Measurements from ENCODE around the gene CADPS. TPM values are rescaled to one million over a fixed set of nuclear protein-coding genes. Genes with fewer than 3 reads are reported as not detected.

Gene CADPS
- polyA plus RNA-seq, 2 of the 4 experiments (the other 2 are of a cell fraction) = not detected

DNA sequence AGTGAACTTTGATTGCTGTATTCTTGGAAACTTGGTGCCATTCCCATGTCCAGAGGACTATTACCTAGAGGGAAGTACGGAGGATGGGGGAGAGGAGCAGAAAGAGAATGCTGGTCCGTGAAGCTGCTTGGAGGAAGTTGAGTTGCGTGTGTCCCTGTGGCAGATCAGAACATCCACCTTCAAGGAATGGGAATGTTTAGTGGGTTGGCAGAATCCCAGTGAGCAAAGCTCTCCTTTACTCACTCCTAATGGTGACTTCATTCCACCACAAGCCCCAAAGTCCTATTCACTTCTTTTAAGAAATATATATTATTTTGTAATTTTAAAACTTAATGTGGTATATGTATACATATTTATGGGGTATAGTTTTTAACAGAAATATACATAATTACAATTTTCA lies 254.0 kb downstream of the CADPS start:
- no peaks in the 10 kb centered on the region for H3K9me3 ChIP-seq
- DNase-seq (ENCODE audit: low read depth in 1 of 2, low spot score in 1 of 2) (no peak), FAIRE-seq (no peak), ATAC-seq (no peak)
- no peak overlapping the region for H3K4me3 ChIP-seq
- TF ChIP-seq FOXS1 (CRISPR knock-in tag; IDR thresholded peaks at IDR 0.05) (no peak), ZSCAN20 (CRISPR knock-in tag; IDR thresholded peaks at IDR 0.05) (no peak), RARB (CRISPR knock-in tag; IDR thresholded peaks at IDR 0.05) (no peak), FOSB (CRISPR knock-in tag; IDR thresholded peaks at IDR 0.05) (no peak), CBX2 (IDR thresholded peaks at IDR 0.05; ENCODE audit: borderline replicate concordance, low read depth) (no peak), EHMT2 (IDR thresholded peaks at IDR 0.05; ENCODE audit: low read depth) (no peak), EHF (CRISPR knock-in tag; IDR thresholded peaks at IDR 0.05) (no peak), NPAS2 (CRISPR knock-in tag; IDR thresholded peaks at IDR 0.05; ENCODE audit: borderline replicate concordance) (no peak), RAD21 (conservative IDR thresholded peaks at IDR 0.05 in 1 of 2, IDR thresholded peaks at IDR 0.05 in 1 of 2) (no peak), KDM1A (IDR thresholded peaks at IDR 0.05; ENCODE audit: low read depth) (no peak), POLR2AphosphoS2 (conservative IDR thresholded peaks at IDR 0.05; ENCODE audit: low read length) (no peak)
- TF ChIP-seq, protein P1, sequence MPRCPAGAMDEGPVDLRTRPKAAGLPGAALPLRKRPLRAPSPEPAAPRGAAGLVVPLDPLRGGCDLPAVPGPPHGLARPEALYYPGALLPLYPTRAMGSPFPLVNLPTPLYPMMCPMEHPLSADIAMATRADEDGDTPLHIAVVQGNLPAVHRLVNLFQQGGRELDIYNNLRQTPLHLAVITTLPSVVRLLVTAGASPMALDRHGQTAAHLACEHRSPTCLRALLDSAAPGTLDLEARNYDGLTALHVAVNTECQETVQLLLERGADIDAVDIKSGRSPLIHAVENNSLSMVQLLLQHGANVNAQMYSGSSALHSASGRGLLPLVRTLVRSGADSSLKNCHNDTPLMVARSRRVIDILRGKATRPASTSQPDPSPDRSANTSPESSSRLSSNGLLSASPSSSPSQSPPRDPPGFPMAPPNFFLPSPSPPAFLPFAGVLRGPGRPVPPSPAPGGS (IDR thresholded peaks at IDR 0.05) = no peak
- TF ChIP-seq, protein P2, sequence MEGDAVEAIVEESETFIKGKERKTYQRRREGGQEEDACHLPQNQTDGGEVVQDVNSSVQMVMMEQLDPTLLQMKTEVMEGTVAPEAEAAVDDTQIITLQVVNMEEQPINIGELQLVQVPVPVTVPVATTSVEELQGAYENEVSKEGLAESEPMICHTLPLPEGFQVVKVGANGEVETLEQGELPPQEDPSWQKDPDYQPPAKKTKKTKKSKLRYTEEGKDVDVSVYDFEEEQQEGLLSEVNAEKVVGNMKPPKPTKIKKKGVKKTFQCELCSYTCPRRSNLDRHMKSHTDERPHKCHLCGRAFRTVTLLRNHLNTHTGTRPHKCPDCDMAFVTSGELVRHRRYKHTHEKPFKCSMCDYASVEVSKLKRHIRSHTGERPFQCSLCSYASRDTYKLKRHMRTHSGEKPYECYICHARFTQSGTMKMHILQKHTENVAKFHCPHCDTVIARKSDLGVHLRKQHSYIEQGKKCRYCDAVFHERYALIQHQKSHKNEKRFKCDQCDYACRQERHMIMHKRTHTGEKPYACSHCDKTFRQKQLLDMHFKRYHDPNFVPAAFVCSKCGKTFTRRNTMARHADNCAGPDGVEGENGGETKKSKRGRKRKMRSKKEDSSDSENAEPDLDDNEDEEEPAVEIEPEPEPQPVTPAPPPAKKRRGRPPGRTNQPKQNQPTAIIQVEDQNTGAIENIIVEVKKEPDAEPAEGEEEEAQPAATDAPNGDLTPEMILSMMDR (IDR thresholded peaks at IDR 0.05) = no peak
- TF ChIP-seq, protein P3, sequence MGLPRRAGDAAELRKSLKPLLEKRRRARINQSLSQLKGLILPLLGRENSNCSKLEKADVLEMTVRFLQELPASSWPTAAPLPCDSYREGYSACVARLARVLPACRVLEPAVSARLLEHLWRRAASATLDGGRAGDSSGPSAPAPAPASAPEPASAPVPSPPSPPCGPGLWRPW (IDR thresholded peaks at IDR 0.05) = no peak
- TF ChIP-seq, protein P4, sequence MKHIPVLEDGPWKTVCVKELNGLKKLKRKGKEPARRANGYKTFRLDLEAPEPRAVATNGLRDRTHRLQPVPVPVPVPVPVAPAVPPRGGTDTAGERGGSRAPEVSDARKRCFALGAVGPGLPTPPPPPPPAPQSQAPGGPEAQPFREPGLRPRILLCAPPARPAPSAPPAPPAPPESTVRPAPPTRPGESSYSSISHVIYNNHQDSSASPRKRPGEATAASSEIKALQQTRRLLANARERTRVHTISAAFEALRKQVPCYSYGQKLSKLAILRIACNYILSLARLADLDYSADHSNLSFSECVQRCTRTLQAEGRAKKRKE (CRISPR knock-in tag; IDR thresholded peaks at IDR 0.05; ENCODE audit: low read depth) = no peak
- WGBS (ENCODE audit: missing lambda C conversion rate) = 16% methylated on average over 3 of the region's 3 CpGs
- ChIA-PET POLR2A (no interaction called here), CTCF (interaction anchor here (0.7 to 2.0 kb wide), 4 partner anchors 9 to 574 kb away, joined by 3 to 7 read pairs (median 4); no protein-coding TSS in a partner anchor)
- H3K27ac ChIP-seq = no peak overlapping the region
- no peaks in the 10 kb centered on the region for H3K4me1 ChIP-seq
- no peak overlapping the region for H3K4me2 ChIP-seq

DNA sequence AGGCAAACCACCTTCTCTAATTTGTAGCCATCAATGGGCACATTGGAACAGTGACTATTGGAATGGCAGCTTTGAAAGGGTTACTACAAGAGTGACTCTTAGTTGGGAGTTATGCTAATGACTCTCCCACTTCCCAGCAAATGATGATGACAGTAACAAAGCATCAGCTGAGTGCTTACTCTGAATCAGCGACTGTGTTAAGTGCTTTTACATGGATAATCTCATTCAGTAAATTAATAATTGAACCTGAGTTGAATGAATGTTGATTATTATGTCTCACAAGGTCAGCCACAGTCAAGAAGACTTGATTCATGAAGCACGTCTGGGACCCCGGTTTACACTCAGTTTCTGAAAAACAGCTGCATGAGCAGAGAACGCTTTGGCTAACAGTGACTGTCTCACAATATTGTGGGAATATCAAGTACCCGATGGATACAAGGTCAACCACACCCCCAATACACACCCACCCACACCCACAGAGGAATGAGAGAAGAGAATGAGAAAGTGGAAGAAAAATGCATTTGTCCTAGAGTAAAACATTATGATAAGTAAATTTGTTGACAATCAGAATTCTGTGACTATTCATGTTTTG lies 259.9 kb downstream of the CADPS start:
- WGBS (ENCODE audit: missing lambda C conversion rate) = 29% methylated on average over 5 of the region's 5 CpGs
- TF ChIP-seq RCOR1 (IDR thresholded peaks at IDR 0.05; ENCODE audit: low read depth, low read length) (no peak), RFX5 (IDR thresholded peaks at IDR 0.05) (no peak), KDM5A (IDR thresholded peaks at IDR 0.05) (no peak), PHF8 (IDR thresholded peaks at IDR 0.05; ENCODE audit: borderline replicate concordance, low read depth) (no peak)
- TF ChIP-seq, protein P4 (CRISPR knock-in tag; IDR thresholded peaks at IDR 0.05; ENCODE audit: low read depth) = no peak
- Histone ChIP-seq H3K4me1 (no peaks in the 10 kb centered on the region), H3K4me3 (no peak overlapping the region), H3K9me3 (no peaks in the 10 kb centered on the region), H3K4me2 (no peak overlapping the region), H3K27ac (no peak overlapping the region)
- ChIA-PET POLR2A (no interaction called here), CTCF (no interaction called here)
- no peak for FAIRE-seq
- DNase-seq (ENCODE audit: low read depth in 1 of 2, low spot score in 1 of 2) = no peak
- ATAC-seq = no peak

Data from A549 (cell line).